A375 (cell line): ENCODE data around the gene PNPLA2. TPM values are rescaled to one million over a fixed set of nuclear protein-coding genes. Genes with fewer than 3 reads are reported as not detected.

ENCODE experiments used
- small RNA-seq: library from RNA; depleted of rRNA; stranded (forward); fragments of <200 nt; gene quantifications from one replicate; pipeline ENCODE3, GENCODE V24; 2014
- total RNA-seq: library from RNA; depleted of rRNA; stranded (reverse); fragments of >200 nt; shearing (Covaris generic); gene quantifications from 2 replicates; pipeline ENCODE4 v1.2.3, GENCODE V29; 2014; rRNA removed

The PNPLA2 gene
- 42.8 and 50.9 TPM in 2 replicates for total RNA-seq

DNA sequence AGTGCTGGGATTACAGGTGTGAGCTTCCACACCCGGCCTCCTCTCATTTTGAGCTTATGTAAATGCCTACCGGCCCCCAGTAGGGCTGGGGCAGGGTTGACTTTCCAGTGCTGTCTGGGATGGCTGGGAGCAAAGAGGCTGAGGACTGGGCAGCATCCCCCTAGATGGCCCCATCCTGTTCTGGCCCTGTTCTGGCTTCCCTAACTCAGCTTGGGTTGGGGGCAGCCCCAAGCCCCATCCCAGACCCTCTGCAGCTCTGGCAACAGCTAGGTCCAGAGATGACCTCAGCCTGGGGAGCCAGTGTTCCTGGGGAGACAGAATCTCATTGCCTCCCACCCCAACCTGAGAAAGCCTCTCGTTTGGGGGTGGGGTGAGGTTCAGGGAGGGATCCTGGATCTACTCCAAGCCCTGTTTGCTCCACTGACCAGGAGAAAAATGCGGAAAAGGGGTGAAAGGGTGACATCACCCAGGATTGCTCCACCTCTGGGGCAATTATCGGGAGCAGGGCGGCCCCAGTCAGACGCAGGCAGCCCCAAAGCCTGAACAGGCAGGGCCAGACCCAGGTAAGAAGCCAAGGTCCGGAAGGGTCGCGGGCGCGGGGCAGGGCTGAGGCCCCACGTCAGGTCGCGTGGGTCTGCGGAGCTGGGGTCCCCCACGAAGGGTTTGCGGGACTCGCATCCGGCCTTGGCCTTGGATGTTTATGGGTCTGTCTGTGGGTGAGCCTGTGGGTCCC is at the start of gene PNPLA2:
Gene PNPLA2 (plus strand): TSS at position 519 of the 733 bp plus-strand sequence. CDS start 805 bp downstream, outside the sequence.

GRCh38 chr11:777288-778255 is 41.1 kb upstream of the PNPLA2 start, which contains the start of gene GATD1:
GATD1 (minus strand) TSS chr11:777487; CDS start chr11:777462, 25 bp downstream.

GRCh38 chr11:789943-790342 is 28.8 kb upstream of the PNPLA2 start, which contains the start of gene CEND1:
CEND1 (minus strand) TSS chr11:790090; CDS start chr11:788576, 1,514 bp downstream.

GRCh38 chr11:798093-798713 is 20.5 kb upstream of the PNPLA2 start, which contains the start of gene SLC25A22:
SLC25A22 (minus strand) TSS chr11:798281; CDS start chr11:795006, 3,275 bp downstream.

GRCh38 chr11:809287-810039 is 9.3 kb upstream of the PNPLA2 start, which contains the start of gene RPLP2:
RPLP2 (plus strand) TSS chr11:809967; CDS start chr11:810235, 268 bp downstream.

DNA sequence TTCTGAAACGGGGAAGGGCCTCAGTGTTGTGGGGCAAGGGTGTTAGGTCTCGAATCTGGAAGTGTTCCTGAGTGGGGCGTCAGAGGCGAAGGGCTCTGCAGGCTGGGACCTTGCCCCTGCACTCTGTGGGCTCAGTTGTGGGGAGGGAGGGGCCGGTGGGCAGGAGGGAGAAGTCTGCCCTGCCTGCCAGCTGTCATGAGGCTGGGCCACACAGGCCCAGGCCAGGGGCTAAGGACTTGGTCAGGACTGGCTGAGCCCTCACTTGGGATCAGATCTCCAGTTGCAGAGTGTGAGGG is 9.1 kb downstream of the PNPLA2 start, which contains the start of gene CRACR2B:
Gene CRACR2B (plus strand): TSS at position 23 of the 296 bp plus-strand sequence. CDS start 689 bp downstream, outside the sequence.

GRCh38 chr11:832529-833113 is 13.9 kb downstream of the PNPLA2 start, which contains the start of gene CD151:
CD151 (plus strand) TSS chr11:832952; CDS start chr11:836070, 3,118 bp downstream.

DNA sequence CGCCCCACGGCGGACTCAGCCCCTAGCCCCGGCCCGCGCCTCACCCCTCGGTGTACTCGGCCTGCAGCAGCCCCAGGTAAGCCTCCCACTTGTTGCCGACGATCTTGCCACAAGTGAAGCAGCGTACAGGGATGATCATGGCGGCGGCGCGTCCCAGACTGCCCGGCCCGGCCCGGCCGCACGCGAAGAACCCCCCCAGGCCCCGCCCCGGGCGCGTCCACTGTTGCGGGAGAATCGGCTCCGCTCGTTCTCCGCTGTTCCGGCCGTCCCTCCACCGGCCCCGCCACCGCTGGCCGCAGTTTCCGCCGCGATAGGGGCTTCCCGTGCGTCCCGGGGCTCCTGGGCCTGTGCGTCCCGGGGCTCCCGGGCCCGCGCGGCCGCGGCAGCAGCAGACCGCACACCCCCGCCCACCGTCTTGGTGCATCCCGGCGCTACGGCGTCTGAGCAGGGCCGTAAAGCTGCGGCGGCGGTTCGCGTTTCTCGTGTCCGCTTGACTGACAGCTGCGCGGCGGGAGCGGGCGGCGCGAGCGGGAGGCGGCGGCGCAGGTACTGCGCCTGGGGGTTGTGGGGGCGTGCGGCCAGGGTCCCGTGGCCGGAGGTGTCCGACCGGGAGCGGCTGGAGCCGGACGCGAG is 23.8 kb downstream of the PNPLA2 start, which contains the start of the genes POLR2L and TSPAN4:
Gene POLR2L (minus strand): TSS at position 160 of the 633 bp plus-strand sequence. CDS start 21 bp downstream, at position 139.
Gene TSPAN4 (plus strand): TSS at position 483 of the 633 bp plus-strand sequence. CDS start 7,453 bp downstream, outside the sequence.

Small RNAs within 50 kb of the gene (small RNA-seq; reads per million reads assigned to genes)
- gene SNORA52, result not detected

Other genes starting within 250 kb of the PNPLA2 start
- gene PHRF1, start 242.4 kb upstream of the PNPLA2 start, total RNA-seq, result 29.5 and 31.6 TPM in 2 replicates
- 8.1 and 10.7 TPM in 2 replicates for gene IRF7, start 203.0 kb upstream of the PNPLA2 start, total RNA-seq
- gene CDHR5, start 194.0 kb upstream of the PNPLA2 start, total RNA-seq, result not detected in 2 replicates
- not detected in 2 replicates for gene SCT, start 191.7 kb upstream of the PNPLA2 start, total RNA-seq
- gene DRD4, start 181.6 kb upstream of the PNPLA2 start, total RNA-seq, result 0.19 TPM in 1 of 2 replicates, not detected in the other
- gene DEAF1, start 123.7 kb upstream of the PNPLA2 start, total RNA-seq, result 43.5 and 45.1 TPM in 2 replicates
- gene TMEM80, start 123.1 kb upstream of the PNPLA2 start, total RNA-seq, result 14.2 and 18.2 TPM in 2 replicates
- 30.5 and 31.8 TPM in 2 replicates for gene EPS8L2, start 112.7 kb upstream of the PNPLA2 start, total RNA-seq
- gene TALDO1, start 71.5 kb upstream of the PNPLA2 start, total RNA-seq, result 109 and 117 TPM in 2 replicates
- gene GATD1, start 41.4 kb upstream of the PNPLA2 start, total RNA-seq, result 24.0 and 30.7 TPM in 2 replicates
- gene CEND1, start 28.8 kb upstream of the PNPLA2 start, total RNA-seq, result 2.1 and 3.8 TPM in 2 replicates
- 39.2 and 39.5 TPM in 2 replicates for gene SLC25A22, start 20.6 kb upstream of the PNPLA2 start, total RNA-seq
- 10.0 and 11.3 TPM in 2 replicates for gene PIDD1, start 13.7 kb upstream of the PNPLA2 start, total RNA-seq
- gene RPLP2, start 8.9 kb upstream of the PNPLA2 start, total RNA-seq, result 1,005 and 1,072 TPM in 2 replicates
- gene CRACR2B, start 9.0 kb downstream of the PNPLA2 start, total RNA-seq, result 0.04 and 0.11 TPM in 2 replicates
- 225 and 229 TPM in 2 replicates for gene CD151, start 14.0 kb downstream of the PNPLA2 start, total RNA-seq
- gene POLR2L, start 23.6 kb downstream of the PNPLA2 start, total RNA-seq, result 380 and 388 TPM in 2 replicates
- gene TSPAN4, start 23.9 kb downstream of the PNPLA2 start, total RNA-seq, result 130 and 143 TPM in 2 replicates
- 29.1 and 33.9 TPM in 2 replicates for gene CHID1, start 91.9 kb downstream of the PNPLA2 start, total RNA-seq
- gene AP2A2, start 107.0 kb downstream of the PNPLA2 start, total RNA-seq, result 15.7 and 17.7 TPM in 2 replicates
- gene MUC6, start 217.8 kb downstream of the PNPLA2 start, total RNA-seq, result 0.08 TPM in 1 of 2 replicates, not detected in the other